ENCODE measurements around the gene RMND5B.
"Not testable (repeated sequence)": the region's sequence is repeated elsewhere in the genome, so short reads cannot be mapped to it uniquely, and the experiment has no call there.

The RMND5B gene

GRCh38 chr5:178114325-178115135, 16.3 kb upstream of the RMND5B start:
- peak; percentile 83 for DNase-seq

- no peak for DNase-seq
Measured at GRCh38 chr5:178115136-178115813, 15.5 kb upstream of the RMND5B start.

- no peak for DNase-seq
Measured at GRCh38 chr5:178115814-178116142, 15.0 kb upstream of the RMND5B start.

GRCh38 chr5:178116143-178116885, 14.5 kb upstream of the RMND5B start:
- peak; percentile 83 for DNase-seq

- DNase-seq: peak; percentile 41
Measured at GRCh38 chr5:178117923-178118701, 12.7 kb upstream of the RMND5B start.

- DNase-seq: no peak
Measured at GRCh38 chr5:178119915-178120606, 10.8 kb upstream of the RMND5B start.

- peak; percentile 95 for DNase-seq
Measured at GRCh38 chr5:178120607-178121357, 10.0 kb upstream of the RMND5B start.

- no peak for DNase-seq
Measured at GRCh38 chr5:178121391-178122276, 9.2 kb upstream of the RMND5B start.

GRCh38 chr5:178122346-178122745, 8.5 kb upstream of the RMND5B start:
- DNase-seq: no peak

- DNase-seq: peak; percentile 53
Measured at GRCh38 chr5:178123094-178123965, 7.5 kb upstream of the RMND5B start.

GRCh38 chr5:178123966-178124925, 6.6 kb upstream of the RMND5B start:
- DNase-seq: no peak

GRCh38 chr5:178125253-178125906, 5.4 kb upstream of the RMND5B start:
- no peak for DNase-seq

GRCh38 chr5:178126556-178126955, 4.3 kb upstream of the RMND5B start:
- DNase-seq: peak; percentile 70

GRCh38 chr5:178127300-178128009, 3.4 kb upstream of the RMND5B start:
- DNase-seq: peak; percentile 88

- DNase-seq: no peak
Measured at GRCh38 chr5:178129296-178129695, 1.5 kb upstream of the RMND5B start.

- not testable (repeated sequence) for DNase-seq
Measured at GRCh38 chr5:178130234-178130575, 609 bp upstream of the RMND5B start.

- no peak for DNase-seq
Measured at GRCh38 chr5:178131446-178131996, 707 bp downstream of the RMND5B start.
